Mesodermal cell (in vitro differentiated cells): ENCODE results near the gene TLE1.
"Not testable (repeated sequence)": the region's sequence is repeated elsewhere in the genome, so short reads cannot be mapped to it uniquely, and the experiment has no call there.

Experiments
- H3K27ac ChIP-seq: 2 replicates; pipeline ENCODE4 v1.7.0; 2013; ENCODE audit warnings: mild to moderate bottlenecking, low read depth, low read length, moderate library complexity; ENCODE audit not compliant: severe bottlenecking
- H3K36me3 ChIP-seq: 2 replicates; pipeline ENCODE4 v1.7.1; 2013; ENCODE audit warnings: mild to moderate bottlenecking, low read length, moderate library complexity; ENCODE audit not compliant: control insufficient read depth, insufficient read depth
- H3K4me1 ChIP-seq: one replicate; pipeline ENCODE4 v1.7.1; 2013; ENCODE audit warnings: mild to moderate bottlenecking, low read length; ENCODE audit not compliant: insufficient read depth, control insufficient read depth, poor library complexity, severe bottlenecking
- H3K4me3 ChIP-seq: 2 replicates; pipeline ENCODE4 v1.7.0; 2013; ENCODE audit warnings: low read length, control low read depth, mild to moderate bottlenecking; ENCODE audit not compliant: insufficient read depth, poor library complexity, severe bottlenecking; ENCODE audit errors: extremely low read depth
- H3K9me3 ChIP-seq: 2 replicates; pipeline ENCODE4 v1.7.1; 2013; ENCODE audit warnings: mild to moderate bottlenecking, low read length, moderate library complexity; ENCODE audit not compliant: control insufficient read depth
- WGBS, 2 experiments: methylation state at CpG; one replicate each; pipeline ENCODE4 v1.1.5; 2013; ENCODE audit warnings: missing lambda C conversion rate in 2 of 2; ENCODE audit not compliant: insufficient coverage in 2 of 2; 5-methylcytosine and 5-hydroxymethylcytosine counted together

TLE1 gene

GRCh38 chr9:81610740-81611107, 78.6 kb downstream of the TLE1 start:
- peaks cover 19% of the 10 kb centered on the region for H3K4me1 ChIP-seq
- H3K9me3 ChIP-seq = no peaks in the 10 kb centered on the region
- H3K27ac ChIP-seq = no peak overlapping the region
- H3K4me3 ChIP-seq = no peak overlapping the region
- 70 to 76% methylated on average over 2 of the region's 4 CpGs for WGBS, 2 experiments
- H3K36me3 ChIP-seq = peaks cover 61% of the 10 kb centered on the region

GRCh38 chr9:81609782-81610739, 79.3 kb downstream of the TLE1 start:
- peaks cover 55% of the 10 kb centered on the region for H3K36me3 ChIP-seq
- H3K9me3 ChIP-seq = no peaks in the 10 kb centered on the region
- no peak overlapping the region for H3K27ac ChIP-seq
- WGBS, 2 experiments = 78 to 86% methylated on average over 3 to 4 of the region's 8 CpGs
- peaks cover 19% of the 10 kb centered on the region for H3K4me1 ChIP-seq
- H3K4me3 ChIP-seq = no peak overlapping the region

GRCh38 chr9:81608289-81608657, 81.1 kb downstream of the TLE1 start:
- H3K36me3 ChIP-seq = peaks cover 40% of the 10 kb centered on the region
- no peak overlapping the region for H3K4me3 ChIP-seq
- peaks cover 19% of the 10 kb centered on the region for H3K4me1 ChIP-seq
- no peaks in the 10 kb centered on the region for H3K9me3 ChIP-seq
- WGBS, 2 experiments = 81 to 97% methylated on average over 3 of the region's 4 CpGs
- no peak overlapping the region for H3K27ac ChIP-seq

- Histone ChIP-seq H3K4me3 (no peak overlapping the region), H3K4me1 (peaks cover 14% of the 10 kb centered on the region), H3K36me3 (peaks cover 45% of the 10 kb centered on the region), H3K9me3 (no peaks in the 10 kb centered on the region), H3K27ac (no peak overlapping the region)
- WGBS, 2 experiments = 59 to 93% methylated on average over 3 of the region's 5 CpGs
Observed at GRCh38 chr9:81607593-81608288, 81.6 kb downstream of the TLE1 start.

- not testable (repeated sequence) for H3K9me3 ChIP-seq, H3K4me3 ChIP-seq, H3K27ac ChIP-seq
- H3K4me1 ChIP-seq = peaks cover 13% of the 10 kb centered on the region
- H3K36me3 ChIP-seq = peaks cover 45% of the 10 kb centered on the region
Observed at GRCh38 chr9:81606261-81606660, 83.1 kb downstream of the TLE1 start.

GRCh38 chr9:81605170-81605670, 84.1 kb downstream of the TLE1 start:
- H3K27ac ChIP-seq = no peak overlapping the region
- peaks cover 11% of the 10 kb centered on the region for H3K4me1 ChIP-seq
- no peaks in the 10 kb centered on the region for H3K9me3 ChIP-seq
- H3K36me3 ChIP-seq = peaks cover 43% of the 10 kb centered on the region
- WGBS, 2 experiments = 100% methylated on average over 1 to 2 of the region's 8 CpGs
- no peak overlapping the region for H3K4me3 ChIP-seq

- Histone ChIP-seq H3K36me3 (peaks cover 44% of the 10 kb centered on the region), H3K9me3 (no peaks in the 10 kb centered on the region), H3K4me3 (no peak overlapping the region), H3K4me1 (peaks cover 4% of the 10 kb centered on the region), H3K27ac (peak overlapping the region; percentile 7)
- WGBS, 2 experiments = 73 to 83% methylated on average over 12 of the region's 12 CpGs
Observed at GRCh38 chr9:81604306-81605169, 84.8 kb downstream of the TLE1 start.

- Histone ChIP-seq H3K4me3 (no peak overlapping the region), H3K36me3 (peaks cover 41% of the 10 kb centered on the region)
- 88 to 93% methylated on average over 4 to 5 of the region's 6 CpGs for WGBS, 2 experiments
Observed at GRCh38 chr9:81602887-81603680, 86.3 kb downstream of the TLE1 start.

GRCh38 chr9:81601639-81602623, 87.4 kb downstream of the TLE1 start:
- 88 to 96% methylated on average over 10 to 14 of the region's 15 CpGs for WGBS, 2 experiments
- Histone ChIP-seq H3K9me3 (no peaks in the 10 kb centered on the region), H3K4me3 (no peak overlapping the region), H3K36me3 (peaks cover 30% of the 10 kb centered on the region), H3K4me1 (no peaks in the 10 kb centered on the region), H3K27ac (no peak overlapping the region)

More at GRCh38 chr9:81602887-81603680, 86.3 kb downstream of the TLE1 start:
- Histone ChIP-seq H3K27ac (peak overlapping the region; percentile 16), H3K9me3 (no peaks in the 10 kb centered on the region), H3K4me1 (no peaks in the 10 kb centered on the region)
